Activated CD4-positive, alpha-beta memory T cell treated with anti-CD3 and anti-CD28 coated beads, Interleukin-2, amount 10 ng/mL, durations not matched to agents 7 days and 5 days (primary cell): ENCODE results near the gene C10orf67. TPM values are rescaled to one million over a fixed set of nuclear protein-coding genes. Genes with fewer than 3 reads are reported as not detected.

Experiments
- CTCF ChIA-PET: fragments of 350-600 bp; sonication (Branson Sonifier 250); formaldehyde crosslinking; loops from one replicate; lab custom pipeline; 2021; ENCODE audit warnings: antibody characterized with exemption, inconsistent platforms; lab: Charles Lee
- POLR2A ChIA-PET: fragments of 350-600 bp; sonication (Branson Sonifier 250); formaldehyde crosslinking; loops from one replicate; lab custom pipeline; 2021; ENCODE audit warnings: antibody characterized with exemption; lab: Charles Lee
- DNase-seq: peaks from one replicate; pipeline ENCODE4 v3.0.0-alpha.2; 2020
- H3K27ac Mint-ChIP-seq: one replicate; pipeline ENCODE4 v1.8.0; 2021; ENCODE audit warnings: mild to moderate bottlenecking, mixed read lengths
- H3K27me3 Mint-ChIP-seq: one replicate; pipeline ENCODE4 v1.8.0; 2021; ENCODE audit warnings: mixed read lengths
- H3K36me3 Mint-ChIP-seq: one replicate; pipeline ENCODE4 v1.8.0; 2021; ENCODE audit warnings: low read depth, mixed read lengths
- H3K4me1 Mint-ChIP-seq: one replicate; pipeline ENCODE4 v1.8.0; 2021; ENCODE audit warnings: mixed read lengths
- H3K4me3 Mint-ChIP-seq: one replicate; pipeline ENCODE4 v1.8.0; 2021; ENCODE audit warnings: mild to moderate bottlenecking, mixed read lengths
- H3K9me3 Mint-ChIP-seq: one replicate; pipeline ENCODE4 v1.8.0; 2021; ENCODE audit warnings: mixed read lengths
- total RNA-seq, 2 experiments: library from RNA; stranded (reverse); gene quantifications; one replicate each; pipeline ENCODE4 v1.2.3, GENCODE V29; 2021

The C10orf67 gene
- total RNA-seq, 2 experiments from 2014 or later: not detected

DNA sequence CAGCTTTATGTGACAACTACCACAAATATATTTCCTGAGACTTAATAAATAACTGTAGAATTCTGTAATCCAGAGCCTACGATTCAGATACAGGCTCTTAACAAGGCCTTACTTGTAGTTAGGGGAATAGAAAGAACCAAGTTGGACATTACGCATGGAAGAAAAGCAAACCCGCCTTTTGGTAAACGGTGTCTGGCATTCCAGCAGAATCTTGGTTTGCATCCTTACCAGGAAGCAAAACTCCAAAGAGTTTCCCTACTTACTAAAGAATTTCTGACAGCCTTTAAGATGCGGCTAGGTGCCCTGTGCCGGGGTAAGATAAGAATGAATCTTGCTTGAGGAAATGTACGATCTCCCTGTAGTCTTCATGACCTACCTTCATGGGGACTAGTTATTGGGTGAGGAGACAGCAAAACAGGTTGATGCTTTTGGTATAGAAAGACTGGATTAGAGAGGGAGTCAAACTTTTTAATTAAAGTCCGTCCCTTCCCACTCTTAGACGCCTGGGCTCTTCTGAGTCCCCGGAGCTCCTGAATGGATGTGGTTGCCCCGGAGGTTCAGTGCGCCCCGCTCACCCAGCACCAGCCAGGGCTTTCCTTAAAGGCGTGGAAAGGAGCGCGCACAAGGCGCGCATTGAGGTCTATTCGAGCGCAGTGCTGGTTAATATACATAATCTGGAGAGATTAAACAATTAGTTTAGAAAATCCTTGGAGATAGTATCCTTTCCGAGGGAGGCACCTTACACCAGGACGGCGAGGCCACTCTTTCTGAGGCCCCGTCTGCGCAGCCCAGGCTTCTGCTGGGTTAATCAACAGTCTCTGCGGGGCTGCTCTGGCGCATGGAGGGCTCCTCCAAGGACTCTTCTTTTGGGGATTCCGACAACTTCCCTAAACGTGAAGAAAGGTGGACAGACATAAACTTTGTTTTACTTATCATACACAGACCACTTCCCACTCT is 140.9 kb downstream of the C10orf67 start:
- CTCF ChIA-PET: no interaction called here
- no peak for DNase-seq
- H3K9me3 Mint-ChIP-seq: no peaks in the 10 kb centered on the region
- peaks cover 64% of the 10 kb centered on the region for H3K27me3 Mint-ChIP-seq
- no peaks in the 10 kb centered on the region for H3K36me3 Mint-ChIP-seq
- peaks cover 6% of the 10 kb centered on the region for H3K4me1 Mint-ChIP-seq
- H3K27ac Mint-ChIP-seq: no peak overlapping the region
- no peak overlapping the region for H3K4me3 Mint-ChIP-seq
- POLR2A ChIA-PET: no interaction called here

DNA sequence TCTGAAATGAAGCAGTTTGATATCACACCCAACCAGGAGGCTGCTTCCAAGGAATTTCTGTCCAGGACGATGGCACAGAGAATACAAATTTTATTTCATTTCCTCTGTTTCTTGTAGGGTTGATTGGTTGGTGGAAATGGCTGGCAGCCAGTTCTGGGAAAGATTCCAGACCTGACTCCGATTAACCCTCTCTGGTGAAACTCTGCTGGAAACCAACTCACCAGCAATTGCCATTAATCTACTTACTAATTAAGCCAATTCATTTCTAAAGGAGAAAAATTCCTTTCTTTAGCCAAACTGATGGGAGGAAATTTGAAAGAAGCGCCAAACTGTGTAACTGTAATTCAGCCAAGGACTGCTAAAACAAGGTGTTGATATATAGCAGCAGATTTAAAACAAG is 141.8 kb downstream of the C10orf67 start:
- ChIA-PET POLR2A (no interaction called here), CTCF (no interaction called here)
- Mint-ChIP-seq H3K4me3 (no peak overlapping the region), H3K27ac (no peak overlapping the region), H3K9me3 (no peaks in the 10 kb centered on the region), H3K27me3 (peaks cover 72% of the 10 kb centered on the region), H3K36me3 (no peaks in the 10 kb centered on the region), H3K4me1 (peaks cover 6% of the 10 kb centered on the region)
- DNase-seq: no peak

DNA sequence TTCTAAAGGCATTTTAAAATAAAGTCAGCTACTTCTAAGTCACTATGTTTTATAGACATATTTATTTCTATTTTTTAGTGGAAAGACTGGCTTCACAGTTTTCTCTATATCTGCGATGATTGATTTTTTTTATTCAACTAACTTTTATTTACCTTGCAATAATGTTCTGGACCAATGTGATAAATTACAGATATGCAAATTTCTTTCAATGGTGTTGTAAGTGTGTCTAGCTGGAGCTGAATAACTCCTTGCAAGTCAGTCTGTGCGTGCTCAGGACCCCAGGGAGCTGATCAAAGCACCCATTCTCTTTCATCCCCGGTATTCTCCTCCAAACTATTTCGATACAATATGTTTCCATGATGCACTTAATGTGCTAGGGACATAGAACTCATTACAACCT is 142.8 kb downstream of the C10orf67 start:
- Mint-ChIP-seq H3K36me3 (no peaks in the 10 kb centered on the region), H3K4me1 (peaks cover 6% of the 10 kb centered on the region), H3K4me3 (no peak overlapping the region), H3K27me3 (peaks cover 76% of the 10 kb centered on the region), H3K27ac (no peak overlapping the region), H3K9me3 (no peaks in the 10 kb centered on the region)
- ChIA-PET POLR2A (no interaction called here), CTCF (no interaction called here)
- no peak for DNase-seq

DNA sequence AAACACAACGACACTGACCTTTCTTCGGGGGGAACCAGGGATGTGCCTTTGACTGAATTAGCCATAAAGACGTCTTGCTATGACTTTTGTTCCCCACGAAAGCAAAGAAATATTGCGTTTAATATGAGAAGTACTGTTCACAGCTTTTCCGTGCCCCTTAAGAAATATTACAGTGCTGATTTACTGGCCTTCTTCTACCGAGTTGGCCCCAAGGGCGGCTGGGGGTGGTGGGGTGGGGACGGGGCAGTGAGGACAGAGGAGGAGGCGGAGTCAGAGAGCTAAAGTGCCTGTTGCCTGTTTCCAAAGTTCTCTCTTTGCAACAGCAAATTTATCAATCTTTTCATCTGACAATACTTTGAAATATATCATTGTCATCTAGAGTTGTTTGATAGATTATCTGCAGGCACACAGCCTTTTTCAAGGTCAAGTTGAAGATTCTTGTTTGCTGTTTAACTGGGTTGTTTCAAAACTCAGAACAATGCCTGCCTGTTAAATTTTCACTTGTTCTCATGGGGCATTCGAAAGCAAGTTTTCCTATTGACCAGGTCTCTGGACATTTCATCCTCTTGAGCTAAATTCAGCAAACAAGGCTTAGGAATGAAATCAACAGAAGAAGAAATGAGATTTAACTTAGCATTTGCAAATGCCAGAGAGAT is 143.5 kb downstream of the C10orf67 start:
- H3K4me3 Mint-ChIP-seq: no peak overlapping the region
- H3K27me3 Mint-ChIP-seq: peaks cover 81% of the 10 kb centered on the region
- H3K4me1 Mint-ChIP-seq: peaks cover 6% of the 10 kb centered on the region
- ChIA-PET POLR2A (no interaction called here), CTCF (no interaction called here)
- H3K9me3 Mint-ChIP-seq: no peaks in the 10 kb centered on the region
- no peak overlapping the region for H3K27ac Mint-ChIP-seq
- no peaks in the 10 kb centered on the region for H3K36me3 Mint-ChIP-seq
- DNase-seq: no peak

DNA sequence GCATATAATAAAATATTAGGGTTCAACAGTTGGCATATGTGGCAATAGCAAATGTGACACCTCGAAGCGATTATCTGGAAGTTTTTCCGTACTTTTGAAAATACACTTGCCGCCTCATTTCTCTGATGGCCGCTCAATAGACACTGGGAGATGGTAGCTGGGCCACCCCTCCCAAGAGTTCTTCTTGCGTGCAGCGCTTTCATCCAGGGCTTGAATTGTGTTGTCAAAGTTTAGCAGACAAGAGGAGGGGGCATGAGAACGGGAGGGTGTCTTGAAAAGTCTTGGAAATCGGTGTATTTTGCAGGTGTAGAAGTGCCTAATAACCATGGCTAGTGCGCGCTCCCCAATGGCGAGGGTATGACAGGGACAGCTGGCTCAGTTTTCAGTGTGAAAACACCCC is 144.0 kb downstream of the C10orf67 start:
- H3K4me3 Mint-ChIP-seq: no peak overlapping the region
- POLR2A ChIA-PET: no interaction called here
- no peak overlapping the region for H3K27ac Mint-ChIP-seq
- H3K9me3 Mint-ChIP-seq: no peaks in the 10 kb centered on the region
- no peaks in the 10 kb centered on the region for H3K36me3 Mint-ChIP-seq
- DNase-seq: no peak
- peaks cover 6% of the 10 kb centered on the region for H3K4me1 Mint-ChIP-seq
- H3K27me3 Mint-ChIP-seq: peaks cover 84% of the 10 kb centered on the region
- CTCF ChIA-PET: no interaction called here

DNA sequence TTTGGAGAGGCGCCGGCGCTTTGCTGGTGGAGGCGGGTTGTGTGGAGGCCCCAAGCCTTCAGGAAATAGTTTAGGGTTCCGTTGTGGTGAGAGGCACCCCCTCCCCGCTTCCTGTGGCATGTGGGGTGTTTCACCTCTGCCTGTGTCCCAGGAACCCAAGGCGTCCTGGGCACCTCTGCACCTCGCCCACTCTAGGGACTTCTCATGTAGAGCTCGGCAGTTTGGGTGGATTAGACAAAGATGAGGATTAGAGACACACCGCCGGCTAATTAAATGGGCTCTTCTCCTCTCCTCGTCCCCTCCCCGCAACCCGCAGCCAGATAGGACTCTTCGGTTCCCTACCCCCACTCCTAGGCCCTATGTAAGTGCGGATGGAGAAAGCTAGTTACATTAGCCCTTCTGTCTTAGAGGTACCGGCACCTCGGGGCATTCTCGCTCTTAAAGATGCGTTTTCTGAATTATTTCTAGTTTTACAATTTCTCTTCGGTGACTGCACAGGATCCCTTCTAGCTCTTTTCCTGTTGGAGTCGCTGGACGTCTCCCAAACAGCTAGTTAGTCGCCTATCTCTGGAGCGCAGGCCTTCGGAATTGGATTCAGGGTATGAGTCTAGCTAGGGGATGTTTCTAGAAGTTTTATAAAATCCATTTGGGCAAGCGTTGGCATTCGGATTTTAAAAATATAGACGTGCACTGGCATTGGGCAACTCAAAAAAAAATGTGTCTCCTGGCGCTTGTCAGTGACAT is 144.7 kb downstream of the C10orf67 start:
- DNase-seq: no peak
- CTCF ChIA-PET: no interaction called here

DNA sequence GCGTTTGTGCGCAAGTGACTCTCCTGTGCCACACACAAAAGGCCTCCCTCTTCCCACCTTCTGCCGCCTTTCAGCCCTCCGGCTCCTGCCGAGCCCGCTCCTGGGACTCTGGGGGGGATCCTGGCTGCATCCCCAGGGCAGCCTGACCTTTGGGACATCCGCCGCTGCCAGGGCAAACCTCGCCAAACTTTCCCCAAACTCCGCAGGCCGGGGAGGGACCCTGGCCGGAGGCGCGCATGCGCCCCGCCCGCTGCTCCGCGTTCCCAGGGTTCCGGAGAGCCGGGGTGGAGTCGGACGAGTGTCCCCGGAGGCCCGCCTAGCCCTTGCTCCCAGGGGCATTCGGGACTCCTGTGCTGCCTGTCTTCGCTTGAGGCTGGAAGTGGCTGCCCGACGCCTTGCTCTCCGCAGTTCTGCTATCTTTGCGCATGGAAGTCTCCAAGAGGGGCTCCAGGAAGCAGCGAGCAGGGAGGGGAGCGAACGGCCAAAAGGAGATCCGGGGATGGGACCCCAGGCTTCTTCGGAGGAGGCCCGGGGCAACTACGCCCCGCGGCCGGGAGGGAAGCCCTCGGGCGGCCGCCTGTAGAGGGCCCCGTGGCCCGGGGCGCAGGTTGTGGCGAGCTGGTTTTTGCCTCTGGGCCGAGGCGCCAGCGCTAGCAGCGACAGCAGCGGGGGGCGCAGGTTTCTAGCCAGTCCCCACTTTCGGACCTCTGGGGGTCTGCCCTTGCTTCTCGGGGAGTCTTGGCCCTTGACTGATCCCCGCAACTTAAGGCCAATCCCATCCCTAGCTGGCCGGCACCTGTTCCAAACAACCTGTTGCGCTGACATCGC is 145.4 kb downstream of the C10orf67 start:
- DNase-seq: no peak

More for the DNA sequence above, 144.7 kb downstream of the C10orf67 start:
- no peak overlapping the region for H3K4me3 Mint-ChIP-seq
- POLR2A ChIA-PET: no interaction called here
- H3K36me3 Mint-ChIP-seq: no peaks in the 10 kb centered on the region
- peaks cover 86% of the 10 kb centered on the region for H3K27me3 Mint-ChIP-seq
- H3K4me1 Mint-ChIP-seq: peaks cover 6% of the 10 kb centered on the region
- H3K9me3 Mint-ChIP-seq: no peaks in the 10 kb centered on the region
- H3K27ac Mint-ChIP-seq: no peak overlapping the region

DNA sequence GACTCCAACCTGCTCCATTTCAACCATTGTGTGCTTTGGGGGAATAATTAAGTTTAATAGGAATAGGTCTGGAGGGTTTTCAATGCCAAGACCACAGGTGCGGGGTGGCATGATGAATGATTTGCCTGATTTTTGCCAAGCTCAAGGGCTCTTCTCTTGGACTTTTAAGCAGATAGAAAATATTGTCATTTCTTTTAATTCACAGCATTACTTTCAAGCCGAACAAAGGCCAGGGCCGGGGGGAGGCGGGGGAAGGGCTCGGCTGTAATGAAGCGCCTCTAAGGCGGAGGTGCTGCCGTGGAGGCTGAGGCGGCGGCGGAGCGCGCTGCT is 146.0 kb downstream of the C10orf67 start:
- CTCF ChIA-PET: no interaction called here
- H3K9me3 Mint-ChIP-seq: no peaks in the 10 kb centered on the region
- H3K4me3 Mint-ChIP-seq: no peak overlapping the region
- POLR2A ChIA-PET: no interaction called here
- no peak for DNase-seq
- peaks cover 6% of the 10 kb centered on the region for H3K4me1 Mint-ChIP-seq
- H3K27ac Mint-ChIP-seq: no peak overlapping the region
- peaks cover 83% of the 10 kb centered on the region for H3K27me3 Mint-ChIP-seq
- no peaks in the 10 kb centered on the region for H3K36me3 Mint-ChIP-seq

More for the DNA sequence above, 145.4 kb downstream of the C10orf67 start:
- H3K27me3 Mint-ChIP-seq: peaks cover 85% of the 10 kb centered on the region
- no peaks in the 10 kb centered on the region for H3K36me3 Mint-ChIP-seq
- CTCF ChIA-PET: no interaction called here
- no peak overlapping the region for H3K4me3 Mint-ChIP-seq
- POLR2A ChIA-PET: no interaction called here
- H3K4me1 Mint-ChIP-seq: peaks cover 6% of the 10 kb centered on the region
- no peaks in the 10 kb centered on the region for H3K9me3 Mint-ChIP-seq
- no peak overlapping the region for H3K27ac Mint-ChIP-seq

DNA sequence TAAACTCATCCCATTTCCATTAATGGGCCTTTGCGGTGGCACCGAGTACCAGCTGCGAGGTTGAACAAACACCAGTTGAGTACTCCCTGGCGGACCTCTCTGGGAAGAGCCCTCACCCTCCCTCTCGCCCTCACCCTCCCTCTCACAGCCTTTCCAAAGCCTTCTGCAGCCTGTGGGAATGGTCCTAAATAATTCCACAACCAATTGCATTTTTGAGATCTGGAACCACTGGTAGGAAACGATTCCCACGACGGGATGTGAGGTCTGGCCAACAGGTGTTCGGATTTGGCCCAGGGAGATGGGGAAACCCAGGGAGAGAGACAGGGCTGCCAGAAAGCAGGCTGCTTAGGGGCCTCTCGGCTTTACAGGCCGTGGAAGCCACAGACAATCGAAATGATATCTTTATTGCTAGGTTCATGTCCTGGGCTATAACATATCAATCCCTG is 147.2 kb downstream of the C10orf67 start:
- H3K36me3 Mint-ChIP-seq: no peaks in the 10 kb centered on the region
- no peak overlapping the region for H3K27ac Mint-ChIP-seq
- H3K9me3 Mint-ChIP-seq: no peaks in the 10 kb centered on the region
- peaks cover 77% of the 10 kb centered on the region for H3K27me3 Mint-ChIP-seq
- POLR2A ChIA-PET: no interaction called here
- no peak overlapping the region for H3K4me3 Mint-ChIP-seq
- no peak for DNase-seq
- CTCF ChIA-PET: no interaction called here
- H3K4me1 Mint-ChIP-seq: peaks cover 6% of the 10 kb centered on the region

DNA sequence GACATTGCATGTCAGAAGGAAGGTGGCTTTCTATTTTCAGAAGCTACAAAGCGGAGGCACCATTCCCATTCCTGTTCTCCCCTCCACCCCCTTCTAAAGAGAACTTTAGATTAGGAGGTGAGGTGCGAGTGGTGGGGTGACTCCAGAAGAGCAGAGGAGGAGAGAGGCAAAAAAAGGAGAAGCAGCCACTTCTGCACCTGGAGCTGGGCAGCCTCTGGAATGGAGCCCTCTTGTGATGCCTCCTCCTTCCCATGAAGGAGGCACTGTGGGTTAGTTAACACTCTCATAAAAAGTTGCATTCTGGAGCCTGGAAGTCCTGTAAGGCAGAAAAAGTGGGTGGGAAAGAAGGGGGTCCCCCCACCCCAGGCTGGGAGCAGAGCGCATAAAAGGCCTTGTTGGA is 147.7 kb downstream of the C10orf67 start:
- CTCF ChIA-PET: no interaction called here
- no peaks in the 10 kb centered on the region for H3K36me3 Mint-ChIP-seq
- no peaks in the 10 kb centered on the region for H3K9me3 Mint-ChIP-seq
- no peak overlapping the region for H3K27ac Mint-ChIP-seq
- DNase-seq: no peak
- H3K4me1 Mint-ChIP-seq: peaks cover 6% of the 10 kb centered on the region
- no peak overlapping the region for H3K4me3 Mint-ChIP-seq
- peaks cover 73% of the 10 kb centered on the region for H3K27me3 Mint-ChIP-seq
- POLR2A ChIA-PET: no interaction called here

DNA sequence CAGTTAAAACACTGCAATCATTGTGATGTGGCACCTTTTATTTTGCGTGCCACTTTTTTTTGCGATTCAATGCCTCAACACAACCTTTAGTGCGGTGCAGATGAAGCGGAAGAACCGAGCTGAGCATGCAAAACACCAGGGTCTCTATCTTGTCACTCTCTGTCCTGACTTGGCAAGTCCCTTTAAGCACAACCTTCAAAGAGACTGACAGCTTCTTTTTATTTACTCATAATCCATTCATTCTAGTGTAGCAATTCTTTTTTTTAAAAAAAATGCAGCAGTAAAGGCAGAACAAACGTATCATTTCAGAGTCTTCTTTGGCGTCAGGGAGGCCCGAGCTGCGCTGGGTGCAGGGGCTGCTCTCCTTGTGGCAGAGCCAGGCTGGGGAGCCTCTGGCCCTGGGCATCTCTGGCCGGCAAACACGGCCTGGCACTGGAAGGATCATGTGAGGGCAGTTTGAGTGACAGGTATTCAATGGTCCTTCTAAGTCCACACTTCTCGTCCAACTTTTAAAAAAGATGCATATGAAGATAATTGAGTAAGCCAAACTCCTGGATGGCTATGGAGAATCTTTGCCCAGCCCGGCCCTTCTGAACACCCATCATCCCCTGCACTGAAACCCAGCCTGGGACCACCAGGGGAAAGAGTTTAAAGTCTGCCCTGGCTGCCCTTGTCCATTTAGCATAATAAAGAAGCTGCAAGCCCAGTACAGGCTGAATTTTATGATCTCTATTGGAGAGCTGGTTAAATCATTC is 148.6 kb downstream of the C10orf67 start:
- peaks cover 6% of the 10 kb centered on the region for H3K4me1 Mint-ChIP-seq
- no peak overlapping the region for H3K4me3 Mint-ChIP-seq
- H3K9me3 Mint-ChIP-seq: no peaks in the 10 kb centered on the region
- POLR2A ChIA-PET: no interaction called here
- H3K36me3 Mint-ChIP-seq: no peaks in the 10 kb centered on the region
- H3K27ac Mint-ChIP-seq: no peak overlapping the region
- DNase-seq: no peak
- CTCF ChIA-PET: no interaction called here
- peaks cover 69% of the 10 kb centered on the region for H3K27me3 Mint-ChIP-seq
